ENCODE data around the gene C11orf71.

C11orf71 gene

GRCh38 chr11:114353443-114353842, 46.9 kb downstream of the C11orf71 start:
- no peak for DNase-seq

GRCh38 chr11:114350022-114350421, 50.3 kb downstream of the C11orf71 start:
- DNase-seq = no peak
